Astrocyte (in vitro differentiated cells and primary cell): ENCODE measurements around the gene CMTM8. TPM values are rescaled to one million over a fixed set of nuclear protein-coding genes. Genes with fewer than 3 reads are reported as not detected.

ENCODE experiments used
- DNase-seq: peaks from one replicate; pipeline ENCODE4 v3.0.0-alpha.2; 2010; ENCODE audit warnings: low read depth
- FAIRE-seq: peaks from 2 replicates; lab custom pipeline; 2011; peaks lifted over from hg19 to GRCh38; lab: Jason Lieb, UNC
- H2AFZ ChIP-seq: 2 replicates; pipeline ENCODE4 v1.6.0; 2012; ENCODE audit warnings: low read depth, low read length, inconsistent platforms
- H3K27ac ChIP-seq: 2 replicates; pipeline ENCODE4 v1.5.1; 2011; ENCODE audit warnings: low read depth, low read length, inconsistent platforms
- H3K27me3 ChIP-seq: 2 replicates; pipeline ENCODE4 v1.6.0; 2011; ENCODE audit warnings: low read length, inconsistent platforms; ENCODE audit not compliant: insufficient read depth
- H3K36me3 ChIP-seq: 2 replicates; pipeline ENCODE4 v1.5.1; 2011; ENCODE audit warnings: low read length, inconsistent platforms; ENCODE audit not compliant: insufficient read depth
- H3K4me1 ChIP-seq: 2 replicates; pipeline ENCODE4 v1.5.1; 2011; ENCODE audit warnings: low read length, inconsistent platforms; ENCODE audit not compliant: insufficient read depth
- H3K4me2 ChIP-seq: 2 replicates; pipeline ENCODE4 v1.6.0; 2012; ENCODE audit warnings: low read length, inconsistent platforms
- H3K4me3 ChIP-seq: 2 replicates; pipeline ENCODE4 v1.5.1; 2011; ENCODE audit warnings: low read depth, mild to moderate bottlenecking, low read length, inconsistent platforms; ENCODE audit not compliant: insufficient read depth
- H3K79me2 ChIP-seq: 2 replicates; pipeline ENCODE4 v1.6.0; 2012; ENCODE audit warnings: mild to moderate bottlenecking, low read length, inconsistent platforms; ENCODE audit not compliant: insufficient read depth
- H3K9ac ChIP-seq: 2 replicates; pipeline ENCODE4 v1.6.0; 2012; ENCODE audit warnings: mild to moderate bottlenecking, low read length, inconsistent platforms
- H3K9me3 ChIP-seq: 2 replicates; pipeline ENCODE4 v1.5.1; 2012; ENCODE audit warnings: low read depth, mild to moderate bottlenecking, low read length, inconsistent platforms; ENCODE audit not compliant: insufficient read depth
- H4K20me1 ChIP-seq: 2 replicates; pipeline ENCODE4 v1.6.0; 2012; ENCODE audit warnings: low read length, inconsistent platforms; ENCODE audit not compliant: insufficient read depth
- H3K27ac Mint-ChIP-seq: one replicate; pipeline ENCODE4 v1.8.0; 2021; ENCODE audit warnings: mild to moderate bottlenecking, mixed read lengths; ENCODE audit not compliant: unreplicated experiment
- H3K27me3 Mint-ChIP-seq: one replicate; pipeline ENCODE4 v1.8.0; 2021; ENCODE audit warnings: low read depth, mixed read lengths; ENCODE audit not compliant: unreplicated experiment
- H3K36me3 Mint-ChIP-seq: one replicate; pipeline ENCODE4 v1.8.0; 2021; ENCODE audit warnings: low read depth, mixed read lengths; ENCODE audit not compliant: unreplicated experiment
- H3K4me1 Mint-ChIP-seq: one replicate; pipeline ENCODE4 v1.8.0; 2021; ENCODE audit warnings: low read depth, mixed read lengths; ENCODE audit not compliant: unreplicated experiment
- H3K4me3 Mint-ChIP-seq: one replicate; pipeline ENCODE4 v1.8.0; 2021; ENCODE audit warnings: mild to moderate bottlenecking, moderate library complexity, mixed read lengths; ENCODE audit not compliant: unreplicated experiment
- H3K9me3 Mint-ChIP-seq: one replicate; pipeline ENCODE4 v1.8.0; 2021; ENCODE audit warnings: mild to moderate bottlenecking, mixed read lengths; ENCODE audit not compliant: unreplicated experiment
- CTCF ChIP-seq: IDR thresholded peaks from 2 replicates; pipeline ENCODE4 v1.5.1; 2011; ENCODE audit warnings: low read depth, mild to moderate bottlenecking, inconsistent platforms, low read length, moderate library complexity; ENCODE audit not compliant: insufficient read depth
- EZH2 ChIP-seq: IDR thresholded peaks from 2 replicates; pipeline ENCODE4 v1.6.1; 2012; ENCODE audit warnings: mild to moderate bottlenecking, low read length, inconsistent platforms; ENCODE audit not compliant: insufficient read depth
- total RNA-seq: library from RNA; stranded (reverse); gene quantifications from 2 replicates; pipeline ENCODE4 v1.2.1, GENCODE V29; 2021

Gene CMTM8
- total RNA-seq, 1 donor from 2014 or later, result 1.6 TPM

DNA sequence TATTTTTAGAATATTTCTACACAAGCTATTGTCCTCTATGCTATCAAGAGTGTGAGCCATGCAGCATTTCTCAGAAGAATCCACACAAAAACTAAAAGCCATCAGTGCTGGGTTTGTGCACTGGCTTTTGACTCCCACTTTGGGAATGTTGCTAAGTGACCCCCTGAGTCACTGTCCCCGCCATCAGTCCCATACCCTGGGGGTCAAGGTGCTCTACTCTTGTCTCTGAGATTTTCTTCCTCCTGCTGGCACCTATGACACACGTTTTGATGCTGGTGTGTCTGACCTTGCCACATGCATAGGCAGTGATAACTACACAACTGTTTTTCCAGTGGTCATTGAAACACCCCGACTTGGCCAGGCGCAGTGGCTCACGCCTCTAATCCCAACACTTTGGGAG is 173.0 kb downstream of the CMTM8 start:
- Mint-ChIP-seq H3K36me3 (peaks cover 4% of the 10 kb centered on the region), H3K27ac (no peak overlapping the region), H3K4me1 (peaks cover 13% of the 10 kb centered on the region), H3K27me3 (no peaks in the 10 kb centered on the region), H3K4me3 (no peak overlapping the region), H3K9me3 (no peaks in the 10 kb centered on the region)
- H3K9ac ChIP-seq, result no peak overlapping the region
- H3K9me3 ChIP-seq, result no peaks in the 10 kb centered on the region
- H3K27ac ChIP-seq, result no peak overlapping the region
- FAIRE-seq (no peak), DNase-seq (no peak)
- H3K4me3 ChIP-seq, result no peak overlapping the region
- TF ChIP-seq CTCF, result no peak
- TF ChIP-seq EZH2, result no peak
- H3K36me3 ChIP-seq, result no peaks in the 10 kb centered on the region
- H3K79me2 ChIP-seq, result peaks cover 24% of the 10 kb centered on the region
- no peaks in the 10 kb centered on the region for H3K27me3 ChIP-seq
- no peak overlapping the region for H3K4me2 ChIP-seq
- no peaks in the 10 kb centered on the region for H4K20me1 ChIP-seq
- peaks cover 14% of the 10 kb centered on the region for H3K4me1 ChIP-seq
- H2AFZ ChIP-seq, result no peak overlapping the region

DNA sequence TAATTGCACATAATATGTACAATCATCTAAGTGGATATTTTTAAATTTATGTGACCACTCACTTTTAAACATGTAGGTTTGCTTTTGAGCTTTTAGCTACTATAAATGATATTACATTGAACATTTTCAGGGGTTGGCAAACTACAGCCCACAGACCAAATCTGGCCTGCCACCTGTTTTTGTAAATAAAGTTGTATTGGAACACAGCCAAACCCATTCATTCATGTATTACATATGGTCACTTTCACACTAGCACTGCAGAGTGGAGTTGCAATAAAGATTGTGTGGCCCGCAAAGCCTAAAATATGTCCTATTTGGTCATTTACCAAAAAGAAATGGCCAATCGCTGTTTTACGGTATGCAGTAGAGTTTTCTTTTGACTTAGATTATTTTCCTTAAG is 174.4 kb downstream of the CMTM8 start:
- no peak overlapping the region for H3K4me2 ChIP-seq
- H3K27ac ChIP-seq, result no peak overlapping the region
- Mint-ChIP-seq H3K9me3 (no peaks in the 10 kb centered on the region), H3K4me1 (peaks cover 8% of the 10 kb centered on the region), H3K4me3 (no peak overlapping the region), H3K27me3 (no peaks in the 10 kb centered on the region), H3K27ac (no peak overlapping the region), H3K36me3 (peaks cover 4% of the 10 kb centered on the region)
- TF ChIP-seq CTCF, result no peak
- TF ChIP-seq EZH2, result no peak
- no peak overlapping the region for H3K4me3 ChIP-seq
- no peak for DNase-seq
- H3K9me3 ChIP-seq, result no peaks in the 10 kb centered on the region
- H4K20me1 ChIP-seq, result no peaks in the 10 kb centered on the region
- H3K4me1 ChIP-seq, result peaks cover 14% of the 10 kb centered on the region
- H2AFZ ChIP-seq, result no peak overlapping the region
- H3K9ac ChIP-seq, result no peak overlapping the region
- H3K79me2 ChIP-seq, result peaks cover 30% of the 10 kb centered on the region
- FAIRE-seq, result no peak
- H3K27me3 ChIP-seq, result no peaks in the 10 kb centered on the region
- H3K36me3 ChIP-seq, result no peaks in the 10 kb centered on the region

DNA sequence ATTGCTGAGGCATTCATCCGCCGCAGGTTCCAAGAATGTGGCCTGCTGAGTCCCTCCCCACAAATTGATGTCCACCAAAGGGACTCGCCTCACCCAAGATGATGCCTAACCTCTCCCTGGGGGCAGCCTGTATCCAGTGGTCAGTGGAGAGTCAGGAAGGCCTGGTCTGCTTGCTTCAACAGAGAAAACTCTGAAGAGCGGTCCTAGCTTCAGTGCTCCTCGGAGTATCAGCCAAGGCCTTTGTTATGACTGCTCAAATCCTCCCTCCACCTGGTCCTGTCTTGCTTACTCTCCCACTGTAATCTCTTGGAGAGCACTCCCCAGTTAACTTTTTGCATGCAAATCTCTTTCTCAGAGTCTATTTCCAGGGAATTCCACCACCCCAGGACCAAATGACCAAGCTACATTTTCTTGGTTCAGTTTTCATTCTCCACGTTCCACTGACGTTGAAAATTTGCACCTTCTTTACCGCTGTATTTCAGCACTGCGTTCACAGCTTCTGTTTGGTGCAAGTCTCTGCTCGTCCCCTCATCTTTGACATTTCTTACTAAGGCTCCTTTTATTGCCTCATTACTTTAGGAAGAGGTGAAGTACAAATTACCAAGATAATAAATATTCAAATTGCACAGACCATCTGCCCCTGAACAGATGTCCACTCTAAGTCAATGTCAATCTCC is 175.5 kb downstream of the CMTM8 start:
- Mint-ChIP-seq H3K9me3 (no peaks in the 10 kb centered on the region), H3K36me3 (peaks cover 5% of the 10 kb centered on the region), H3K27ac (no peak overlapping the region), H3K27me3 (no peaks in the 10 kb centered on the region), H3K4me3 (no peak overlapping the region), H3K4me1 (peaks cover 8% of the 10 kb centered on the region)
- Histone ChIP-seq H2AFZ (no peak overlapping the region), H4K20me1 (no peaks in the 10 kb centered on the region), H3K4me2 (peak overlapping the region; percentile 53), H3K27me3 (no peaks in the 10 kb centered on the region), H3K4me3 (no peak overlapping the region), H3K9ac (no peak overlapping the region), H3K4me1 (peaks cover 14% of the 10 kb centered on the region), H3K27ac (no peak overlapping the region), H3K79me2 (peaks cover 34% of the 10 kb centered on the region), H3K36me3 (no peaks in the 10 kb centered on the region), H3K9me3 (no peaks in the 10 kb centered on the region)
- DNase-seq (no peak), FAIRE-seq (no peak)
- TF ChIP-seq EZH2, result no peak
- TF ChIP-seq CTCF, result no peak
